ENCODE measurements around the gene MAZ. TPM values are rescaled to one million over a fixed set of nuclear protein-coding genes. Genes with fewer than 3 reads are reported as not detected.

MAZ gene
- total RNA-seq, 4 donors from 2014 or later: 62.1 to 101 (median 84.8) TPM

DNA sequence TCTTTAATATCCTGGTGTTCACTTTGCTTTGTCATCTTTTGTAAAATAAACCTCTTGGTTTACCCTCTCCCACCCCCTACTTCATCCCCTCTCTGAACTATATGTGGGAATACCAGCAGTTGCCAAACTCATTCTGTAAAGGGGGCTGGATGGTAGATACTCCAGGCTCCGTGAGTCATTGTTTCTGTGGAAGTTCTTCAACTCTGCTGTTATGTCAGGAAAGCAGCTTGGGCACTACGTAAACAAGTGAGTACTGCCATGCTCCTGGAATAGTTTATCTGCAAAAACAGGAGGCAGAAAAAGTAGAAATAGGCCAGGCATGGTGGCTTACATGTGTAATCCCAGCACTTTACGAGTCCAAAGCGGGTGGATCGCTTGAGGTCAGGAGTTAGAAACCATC is 31.5 kb downstream of the MAZ start:
- intact Hi-C loops (cut with DNase I; ENCODE audit: low total_unique reads): no loop called here
- 95% methylated on average over 5 of the region's 5 CpGs for WGBS, 2 donors

DNA sequence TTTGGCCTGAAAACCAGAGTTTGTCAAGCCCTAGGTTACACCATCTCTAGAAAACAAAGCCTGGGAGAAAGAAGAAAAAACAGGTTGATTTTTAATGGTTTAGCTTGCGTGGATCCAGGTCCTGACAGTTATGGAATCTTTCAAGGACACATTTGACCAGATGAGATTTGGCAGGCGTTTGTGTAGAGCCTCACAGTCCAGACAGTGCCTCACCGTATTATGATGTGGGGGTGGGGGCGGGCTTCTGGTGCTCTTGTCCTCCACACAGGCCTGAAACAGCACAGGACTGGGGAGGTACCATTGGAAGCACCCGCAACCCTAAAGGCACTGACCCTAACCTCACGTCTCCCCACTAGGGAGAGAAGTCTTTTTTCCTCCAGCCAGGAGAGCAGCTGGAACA is 33.5 kb downstream of the MAZ start:
- TF ChIP-seq POLR2A (IDR thresholded peaks at IDR 0.05): no peak
- 83 to 85% methylated on average over 6 of the region's 6 CpGs for WGBS, 2 donors
- intact Hi-C loops (cut with DNase I; ENCODE audit: low total_unique reads): loop anchor here (10.0 kb wide), 1 partner anchor 135 kb away; no protein-coding TSS in a partner anchor
- no peak for DNase-seq (ENCODE audit: low spot score in 2 of 2)
- no peak overlapping the region for H3K4me3 ChIP-seq (ENCODE audit: low read depth, poor library complexity, severe bottlenecking)

More for the DNA sequence above, 31.5 kb downstream of the MAZ start:
- DNase-seq (ENCODE audit: low spot score in 2 of 2): no peak
- no peak overlapping the region for H3K4me3 ChIP-seq (ENCODE audit: low read depth, poor library complexity, severe bottlenecking)
- no peak for TF ChIP-seq POLR2A (IDR thresholded peaks at IDR 0.05)
- TF ChIP-seq, protein P1, sequence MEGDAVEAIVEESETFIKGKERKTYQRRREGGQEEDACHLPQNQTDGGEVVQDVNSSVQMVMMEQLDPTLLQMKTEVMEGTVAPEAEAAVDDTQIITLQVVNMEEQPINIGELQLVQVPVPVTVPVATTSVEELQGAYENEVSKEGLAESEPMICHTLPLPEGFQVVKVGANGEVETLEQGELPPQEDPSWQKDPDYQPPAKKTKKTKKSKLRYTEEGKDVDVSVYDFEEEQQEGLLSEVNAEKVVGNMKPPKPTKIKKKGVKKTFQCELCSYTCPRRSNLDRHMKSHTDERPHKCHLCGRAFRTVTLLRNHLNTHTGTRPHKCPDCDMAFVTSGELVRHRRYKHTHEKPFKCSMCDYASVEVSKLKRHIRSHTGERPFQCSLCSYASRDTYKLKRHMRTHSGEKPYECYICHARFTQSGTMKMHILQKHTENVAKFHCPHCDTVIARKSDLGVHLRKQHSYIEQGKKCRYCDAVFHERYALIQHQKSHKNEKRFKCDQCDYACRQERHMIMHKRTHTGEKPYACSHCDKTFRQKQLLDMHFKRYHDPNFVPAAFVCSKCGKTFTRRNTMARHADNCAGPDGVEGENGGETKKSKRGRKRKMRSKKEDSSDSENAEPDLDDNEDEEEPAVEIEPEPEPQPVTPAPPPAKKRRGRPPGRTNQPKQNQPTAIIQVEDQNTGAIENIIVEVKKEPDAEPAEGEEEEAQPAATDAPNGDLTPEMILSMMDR (IDR thresholded peaks at IDR 0.05): no peak

DNA sequence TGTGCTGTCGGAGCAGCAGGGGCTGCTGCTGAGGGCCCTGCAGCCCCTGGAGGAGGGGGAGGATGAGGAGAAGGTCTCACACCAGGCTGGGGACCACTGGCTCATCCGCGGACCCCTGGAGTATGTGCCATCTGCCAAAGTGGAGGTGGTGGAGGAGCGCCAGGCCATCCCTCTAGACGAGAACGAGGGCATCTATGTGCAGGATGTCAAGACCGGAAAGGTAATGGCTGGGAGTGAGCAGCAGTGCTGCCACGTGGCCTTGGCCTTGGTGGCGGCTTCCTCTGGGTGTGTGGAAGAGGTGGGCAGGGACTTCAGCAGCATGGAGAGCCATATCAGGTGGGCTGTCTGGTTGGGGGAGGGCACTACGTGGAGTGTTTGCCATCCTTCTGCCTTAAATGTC is 33.9 kb downstream of the MAZ start:
- intact Hi-C loops (cut with DNase I; ENCODE audit: low total_unique reads): loop anchor here (10.0 kb wide), 1 partner anchor 135 kb away; no protein-coding TSS in a partner anchor
- TF ChIP-seq POLR2A (IDR thresholded peaks at IDR 0.05): no peak
- TF ChIP-seq, protein P1 (IDR thresholded peaks at IDR 0.05): no peak
- DNase-seq (ENCODE audit: low spot score in 2 of 2): no peak
- WGBS, 2 donors: 84 to 89% methylated on average over 10 of the region's 10 CpGs
- H3K4me3 ChIP-seq (ENCODE audit: low read depth, poor library complexity, severe bottlenecking): no peak overlapping the region

DNA sequence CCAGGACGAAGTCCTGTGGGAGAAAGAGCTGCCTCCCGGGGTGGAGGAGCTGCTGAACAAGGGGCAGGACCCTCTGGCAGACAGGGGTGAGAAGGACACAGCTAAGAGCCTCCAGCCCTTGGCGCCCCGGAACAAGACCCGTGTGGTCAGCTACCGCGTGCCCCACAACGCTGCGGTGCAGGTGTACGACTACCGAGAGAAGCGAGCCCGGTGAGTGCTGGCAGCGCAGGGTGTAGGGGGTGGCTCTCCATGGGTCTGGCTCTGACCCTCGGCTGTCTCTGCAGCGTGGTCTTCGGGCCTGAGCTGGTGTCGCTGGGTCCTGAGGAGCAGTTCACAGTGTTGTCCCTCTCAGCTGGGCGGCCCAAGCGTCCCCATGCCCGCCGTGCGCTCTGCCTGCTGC is 35.3 kb downstream of the MAZ start:
- 89 to 91% methylated on average over 22 to 23 of the region's 23 CpGs for WGBS, 2 donors
- intact Hi-C loops (cut with DNase I; ENCODE audit: low total_unique reads): loop anchor here (10.0 kb wide), 1 partner anchor 137 kb away; no protein-coding TSS in a partner anchor

DNA sequence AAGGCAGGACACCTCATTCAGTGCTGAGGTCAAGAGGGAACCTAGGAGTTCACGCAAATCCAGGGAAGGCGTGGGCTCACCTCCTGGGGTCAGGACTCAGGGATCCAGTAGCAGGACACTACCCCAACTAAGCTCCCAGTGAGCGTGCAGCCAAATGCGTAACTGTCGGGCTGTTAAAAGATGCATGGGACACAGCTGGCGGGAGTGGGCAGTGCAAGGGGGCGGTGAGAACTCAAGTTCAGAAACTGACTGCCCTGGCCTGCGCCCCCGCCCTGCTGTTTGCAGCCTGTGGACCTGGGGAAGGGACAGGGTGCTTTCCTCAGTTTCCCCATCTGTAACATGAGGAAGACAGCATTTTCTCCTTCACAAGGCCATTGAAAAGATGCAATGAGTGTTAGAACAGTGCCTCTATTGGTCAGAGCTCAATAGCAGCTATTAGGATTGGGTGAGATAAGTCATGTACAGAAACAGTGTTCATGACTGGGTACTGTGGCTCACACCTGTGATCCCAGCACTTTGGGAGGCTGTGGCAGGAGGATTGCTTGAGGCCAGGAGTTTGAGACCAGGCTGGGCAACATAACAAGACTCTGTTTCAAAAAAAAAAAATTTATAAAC is 36.5 kb downstream of the MAZ start:
- TF ChIP-seq, protein P1 (IDR thresholded peaks at IDR 0.05): no peak
- no peak for TF ChIP-seq POLR2A (IDR thresholded peaks at IDR 0.05)
- intact Hi-C loops (cut with DNase I; ENCODE audit: low total_unique reads): loop anchor here (10.0 kb wide), 1 partner anchor 138 kb away; no protein-coding TSS in a partner anchor
- no peak overlapping the region for H3K4me3 ChIP-seq (ENCODE audit: low read depth, poor library complexity, severe bottlenecking)
- no peak for DNase-seq (ENCODE audit: low spot score in 2 of 2)
- WGBS, 2 donors: 92% methylated on average over 9 of the region's 9 CpGs

More for the DNA sequence above, 35.3 kb downstream of the MAZ start:
- TF ChIP-seq, protein P1 (IDR thresholded peaks at IDR 0.05): no peak
- no peak for TF ChIP-seq POLR2A (IDR thresholded peaks at IDR 0.05)
- no peak for DNase-seq (ENCODE audit: low spot score in 2 of 2)
- H3K4me3 ChIP-seq (ENCODE audit: low read depth, poor library complexity, severe bottlenecking): no peak overlapping the region

DNA sequence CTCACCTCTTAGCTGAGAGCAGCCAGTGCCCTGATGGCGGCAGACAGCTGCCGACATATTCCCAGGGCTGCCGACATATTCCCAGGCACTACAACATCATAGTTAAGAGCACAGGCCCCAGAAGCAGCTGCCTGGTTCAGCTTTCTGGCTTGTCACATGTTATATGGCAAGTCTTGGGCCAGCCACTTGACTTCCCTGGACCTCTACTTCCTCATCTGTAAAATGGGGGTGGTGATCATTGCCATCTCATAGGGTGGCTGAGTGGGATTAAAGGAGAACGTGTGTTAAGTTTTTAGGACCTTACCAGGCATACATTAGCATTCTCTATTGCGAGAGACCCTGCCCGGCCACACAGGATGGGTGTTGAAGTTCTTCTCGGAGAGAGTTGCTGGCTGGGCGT is 37.6 kb downstream of the MAZ start:
- TF ChIP-seq, protein P1 (IDR thresholded peaks at IDR 0.05): no peak
- no peak for TF ChIP-seq POLR2A (IDR thresholded peaks at IDR 0.05)
- intact Hi-C loops (cut with DNase I; ENCODE audit: low total_unique reads): loop anchor here (10.0 kb wide), 1 partner anchor 139 kb away; no protein-coding TSS in a partner anchor
- no peak overlapping the region for H3K4me3 ChIP-seq (ENCODE audit: low read depth, poor library complexity, severe bottlenecking)
- no peak for DNase-seq (ENCODE audit: low spot score in 2 of 2)
- WGBS, 2 donors: 88 to 92% methylated on average over 8 of the region's 8 CpGs
